Choroid plexus epithelial cell (primary cell): ENCODE measurements around the gene REM2.

Experiments
- DNase-seq: peaks from one replicate; pipeline ENCODE4 v3.0.0-alpha.2; 2010; ENCODE audit warnings: low read depth
- H3K4me3 ChIP-seq: 2 replicates; pipeline ENCODE4 v1.5.1; 2011; ENCODE audit warnings: low read depth, mild to moderate bottlenecking, control low read depth, low read length, moderate library complexity
- TF ChIP-seq, protein P1 (sequence below): conservative IDR thresholded peaks from 2 replicates; pipeline ENCODE4 v1.5.1; 2011; ENCODE audit warnings: low read depth, mild to moderate bottlenecking, control low read depth, inconsistent platforms, low read length, moderate library complexity

The REM2 gene

GRCh38 chr14:22839159-22839779 lies 43.8 kb upstream of the REM2 start:
- TF ChIP-seq, protein P1, sequence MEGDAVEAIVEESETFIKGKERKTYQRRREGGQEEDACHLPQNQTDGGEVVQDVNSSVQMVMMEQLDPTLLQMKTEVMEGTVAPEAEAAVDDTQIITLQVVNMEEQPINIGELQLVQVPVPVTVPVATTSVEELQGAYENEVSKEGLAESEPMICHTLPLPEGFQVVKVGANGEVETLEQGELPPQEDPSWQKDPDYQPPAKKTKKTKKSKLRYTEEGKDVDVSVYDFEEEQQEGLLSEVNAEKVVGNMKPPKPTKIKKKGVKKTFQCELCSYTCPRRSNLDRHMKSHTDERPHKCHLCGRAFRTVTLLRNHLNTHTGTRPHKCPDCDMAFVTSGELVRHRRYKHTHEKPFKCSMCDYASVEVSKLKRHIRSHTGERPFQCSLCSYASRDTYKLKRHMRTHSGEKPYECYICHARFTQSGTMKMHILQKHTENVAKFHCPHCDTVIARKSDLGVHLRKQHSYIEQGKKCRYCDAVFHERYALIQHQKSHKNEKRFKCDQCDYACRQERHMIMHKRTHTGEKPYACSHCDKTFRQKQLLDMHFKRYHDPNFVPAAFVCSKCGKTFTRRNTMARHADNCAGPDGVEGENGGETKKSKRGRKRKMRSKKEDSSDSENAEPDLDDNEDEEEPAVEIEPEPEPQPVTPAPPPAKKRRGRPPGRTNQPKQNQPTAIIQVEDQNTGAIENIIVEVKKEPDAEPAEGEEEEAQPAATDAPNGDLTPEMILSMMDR: no peak
- DNase-seq: peak; percentile 69
- peak overlapping the region; percentile 97 for H3K4me3 ChIP-seq

DNA sequence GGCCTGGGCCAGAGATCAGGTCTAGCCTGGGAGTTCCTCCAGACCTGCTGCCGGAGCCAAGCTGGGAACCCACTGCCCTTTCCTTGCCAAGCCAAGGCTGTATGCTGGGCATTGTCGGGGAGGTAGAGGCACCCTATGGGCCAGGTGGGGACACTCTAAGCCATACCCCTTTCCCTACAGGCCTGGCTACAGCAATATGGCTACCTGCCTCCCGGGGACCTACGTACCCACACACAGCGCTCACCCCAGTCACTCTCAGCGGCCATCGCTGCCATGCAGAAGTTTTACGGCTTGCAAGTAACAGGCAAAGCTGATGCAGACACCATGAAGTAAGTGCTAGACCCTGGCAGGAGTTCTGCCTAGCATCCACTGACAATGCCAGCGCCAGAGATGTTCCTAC lies 41.7 kb upstream of the REM2 start:
- no peak overlapping the region for H3K4me3 ChIP-seq
- DNase-seq: no peak
- TF ChIP-seq, protein P1: no peak

DNA sequence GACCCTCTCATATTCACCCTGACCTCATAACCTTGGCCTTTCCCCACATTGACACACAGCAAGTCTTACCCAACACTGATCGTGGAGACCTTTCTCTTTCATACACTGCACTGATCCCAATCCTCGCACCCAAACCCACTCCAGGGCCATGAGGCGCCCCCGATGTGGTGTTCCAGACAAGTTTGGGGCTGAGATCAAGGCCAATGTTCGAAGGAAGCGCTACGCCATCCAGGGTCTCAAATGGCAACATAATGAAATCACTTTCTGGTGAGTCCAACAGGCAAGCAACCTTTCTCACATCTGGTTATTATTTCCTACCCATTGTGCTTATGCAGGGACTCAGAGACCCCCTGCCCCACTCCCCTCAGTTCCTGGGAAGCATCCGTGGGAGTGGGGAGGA lies 41.3 kb upstream of the REM2 start:
- no peak overlapping the region for H3K4me3 ChIP-seq
- TF ChIP-seq, protein P1: no peak
- no peak for DNase-seq

GRCh38 chr14:22842211-22843122 lies 40.6 kb upstream of the REM2 start:
- TF ChIP-seq, protein P1: no peak
- DNase-seq: no peak
- no peak overlapping the region for H3K4me3 ChIP-seq

DNA sequence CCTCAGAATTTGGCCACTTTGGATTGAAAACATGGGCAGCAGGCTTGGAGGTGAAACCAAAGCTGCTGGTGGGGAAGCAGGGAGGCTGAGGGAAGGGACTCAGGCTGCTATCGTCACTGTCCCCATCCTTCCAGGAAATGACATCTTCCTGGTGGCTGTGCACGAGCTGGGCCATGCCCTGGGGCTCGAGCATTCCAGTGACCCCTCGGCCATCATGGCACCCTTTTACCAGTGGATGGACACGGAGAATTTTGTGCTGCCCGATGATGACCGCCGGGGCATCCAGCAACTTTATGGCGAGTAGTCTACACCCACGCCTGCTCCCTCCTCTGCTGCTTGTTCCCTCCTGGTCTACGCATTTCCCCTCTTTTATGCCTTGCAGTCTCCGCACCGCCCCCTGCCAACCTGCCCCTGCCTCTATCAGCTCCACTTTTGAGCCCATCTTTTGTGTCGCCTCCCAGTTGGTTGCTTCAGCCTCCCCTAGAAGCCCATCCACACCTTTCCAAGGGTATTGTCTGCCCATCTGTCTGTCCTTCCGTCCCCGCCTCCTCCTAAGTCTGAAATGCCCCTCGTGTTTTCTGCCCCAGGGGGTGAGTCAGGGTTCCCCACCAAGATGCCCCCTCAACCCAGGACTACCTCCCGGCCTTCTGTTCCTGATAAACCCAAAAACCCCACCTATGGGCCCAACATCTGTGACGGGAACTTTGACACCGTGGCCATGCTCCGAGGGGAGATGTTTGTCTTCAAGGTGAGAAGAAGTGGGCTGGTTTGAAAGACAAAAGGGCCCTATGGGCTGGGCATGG lies 39.7 kb upstream of the REM2 start:
- H3K4me3 ChIP-seq: no peak overlapping the region
- no peak for DNase-seq

More for the DNA sequence above, 39.7 kb upstream of the REM2 start:
- TF ChIP-seq, protein P1: no peak
